Activated CD4-positive, alpha-beta T cell treated with anti-CD3 and anti-CD28 coated beads, Interleukin-2, amount 10 ng/mL, durations not matched to agents 7 days and 5 days (primary cell): ENCODE data around the gene DBN1. TPM values are rescaled to one million over a fixed set of nuclear protein-coding genes. Genes with fewer than 3 reads are reported as not detected.

Source experiments
- CTCF ChIA-PET: fragments of 350-600 bp; sonication (Branson Sonifier 250); formaldehyde crosslinking; loops from one replicate; lab custom pipeline; 2021; ENCODE audit warnings: antibody characterized with exemption; lab: Charles Lee
- POLR2A ChIA-PET: fragments of 350-600 bp; sonication (Branson Sonifier 250); formaldehyde crosslinking; loops from one replicate; lab custom pipeline; 2021; ENCODE audit warnings: antibody characterized with exemption; lab: Charles Lee
- DNase-seq: peaks from one replicate; pipeline ENCODE4 v3.0.0-alpha.2; 2020
- H3K27ac Mint-ChIP-seq: one replicate; pipeline ENCODE4 v1.8.0; 2021; ENCODE audit warnings: mild to moderate bottlenecking, moderate library complexity, mixed read lengths
- H3K27me3 Mint-ChIP-seq: one replicate; pipeline ENCODE4 v1.8.0; 2021; ENCODE audit warnings: mixed read lengths
- H3K36me3 Mint-ChIP-seq: one replicate; pipeline ENCODE4 v1.8.0; 2021; ENCODE audit warnings: low read depth, mixed read lengths
- H3K4me1 Mint-ChIP-seq: one replicate; pipeline ENCODE4 v1.8.0; 2021; ENCODE audit warnings: mixed read lengths
- H3K4me3 Mint-ChIP-seq: one replicate; pipeline ENCODE4 v1.8.0; 2021; ENCODE audit warnings: mild to moderate bottlenecking, moderate library complexity, mixed read lengths
- H3K9me3 Mint-ChIP-seq: one replicate; pipeline ENCODE4 v1.8.0; 2021; ENCODE audit warnings: mixed read lengths
- total RNA-seq, 2 experiments: library from RNA; stranded (reverse); gene quantifications; one replicate each; pipeline ENCODE4 v1.2.3, GENCODE V29; 2021

The DBN1 gene
- total RNA-seq, 2 experiments from 2014 or later = 4.2 to 4.8 TPM

DNA sequence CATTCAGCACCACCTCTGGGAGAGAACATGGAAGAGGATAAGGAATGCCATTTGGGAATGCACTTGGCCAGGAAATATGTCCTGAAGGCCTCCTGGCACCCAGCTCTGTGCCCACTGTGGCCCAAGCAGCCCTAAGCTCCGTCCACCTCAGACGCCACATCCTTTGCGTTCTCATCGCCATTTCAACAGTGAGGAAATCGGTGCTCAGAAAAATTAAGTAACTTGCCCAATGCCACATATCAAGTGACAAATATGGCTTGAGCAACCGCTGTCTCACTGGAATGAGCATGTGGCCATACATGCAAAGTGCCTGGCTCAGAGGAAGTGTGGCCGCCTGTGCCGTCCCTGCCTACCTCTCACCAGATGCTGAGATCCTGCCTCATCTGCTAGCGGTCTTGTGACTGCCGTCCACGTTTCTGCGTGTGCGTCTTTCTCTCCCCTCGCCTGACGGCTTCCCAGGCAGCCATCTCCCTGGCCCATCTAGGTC is 37.2 kb upstream of the DBN1 start:
- H3K4me3 Mint-ChIP-seq = no peak overlapping the region
- no peak overlapping the region for H3K27ac Mint-ChIP-seq
- no peaks in the 10 kb centered on the region for H3K27me3 Mint-ChIP-seq
- ChIA-PET CTCF (interaction anchor here (0.9 to 1.8 kb wide), 4 partner anchors 9 to 106 kb away, joined by 3 to 6 read pairs (median 4); no protein-coding TSS in a partner anchor), POLR2A (no interaction called here)
- DNase-seq = no peak
- peaks cover 17% of the 10 kb centered on the region for H3K4me1 Mint-ChIP-seq
- no peaks in the 10 kb centered on the region for H3K9me3 Mint-ChIP-seq
- peaks cover 24% of the 10 kb centered on the region for H3K36me3 Mint-ChIP-seq

DNA sequence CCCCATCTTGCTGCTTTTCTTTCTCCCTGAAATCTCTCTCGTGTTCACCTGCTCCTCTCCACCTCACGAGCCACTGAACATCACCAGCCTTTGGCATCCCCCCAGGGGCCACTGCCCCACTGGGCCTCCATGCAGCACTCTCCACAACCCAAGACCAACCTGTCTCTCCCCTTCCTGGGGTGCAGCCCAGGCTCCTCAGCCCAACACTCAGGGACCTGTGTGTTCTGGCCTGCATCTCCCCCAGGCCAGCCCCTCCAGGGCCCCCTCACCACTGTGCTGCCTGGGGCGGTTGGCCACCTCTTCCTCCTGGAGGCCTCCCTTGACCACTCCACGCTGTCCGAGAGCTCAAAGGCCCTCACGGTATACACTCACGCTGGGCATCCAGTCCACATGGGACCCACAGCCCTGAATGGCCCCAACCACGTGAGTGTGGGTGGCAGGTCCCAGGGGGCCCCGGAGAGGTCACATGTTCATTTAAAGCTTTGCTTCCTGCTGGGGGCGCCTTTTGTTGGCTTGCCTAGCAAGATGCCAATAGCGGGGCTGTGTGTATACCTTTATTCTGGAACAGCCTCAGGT is 36.6 kb upstream of the DBN1 start:
- Mint-ChIP-seq H3K27me3 (no peaks in the 10 kb centered on the region), H3K36me3 (peaks cover 19% of the 10 kb centered on the region), H3K27ac (no peak overlapping the region), H3K4me1 (peaks cover 12% of the 10 kb centered on the region), H3K4me3 (no peak overlapping the region), H3K9me3 (no peaks in the 10 kb centered on the region)
- ChIA-PET CTCF (interaction anchor here (0.9 to 4.4 kb wide), 6 partner anchors 9 to 120 kb away, joined by 3 to 19 read pairs (median 4); partner anchors contain the start of gene PDLIM7), POLR2A (no interaction called here)
- DNase-seq = no peak

DNA sequence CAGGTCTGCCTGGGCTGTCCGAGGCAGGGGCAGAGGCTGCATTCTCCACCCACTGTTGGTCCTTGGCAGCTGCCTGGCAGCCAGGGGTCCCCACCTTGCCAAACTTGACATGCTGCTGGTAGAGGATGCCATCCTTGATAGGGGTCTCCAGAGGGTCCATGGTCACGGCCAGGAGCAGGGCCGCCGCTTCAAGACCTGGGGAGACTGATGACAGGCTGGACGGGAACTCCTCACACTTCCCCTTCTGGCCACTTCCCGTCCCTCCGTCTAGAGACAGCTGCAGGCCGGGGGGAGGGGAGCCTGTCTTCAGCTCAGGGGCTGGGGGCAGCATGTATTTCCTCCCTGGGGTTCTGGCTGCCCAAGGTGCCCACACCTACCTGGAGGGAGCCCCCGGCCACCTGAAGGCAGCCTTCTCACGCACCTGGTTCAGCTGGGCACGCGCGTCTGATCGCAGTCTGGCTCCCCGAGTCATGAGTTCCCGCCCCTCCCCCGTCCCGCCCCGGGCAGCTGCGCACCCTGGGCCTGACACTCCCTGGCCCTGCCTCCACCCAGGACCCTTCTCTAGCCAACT is 36.0 kb upstream of the DBN1 start, which contains the start of gene DOK3:
DOK3 (minus strand) TSS at position 446 of the 571 bp plus-strand sequence; CDS start at position 160, 286 bp downstream.
- DNase-seq = no peak
- Mint-ChIP-seq H3K36me3 (peaks cover 18% of the 10 kb centered on the region), H3K27me3 (no peaks in the 10 kb centered on the region), H3K9me3 (no peaks in the 10 kb centered on the region), H3K27ac (no peak within 1 kb of the TSS), H3K4me3 (no peak within 1 kb of the TSS), H3K4me1 (peaks cover 6% of the 10 kb centered on the region)
- ChIA-PET CTCF (interaction anchor here (1.2 to 4.4 kb wide), 6 partner anchors 8 to 119 kb away, joined by 3 to 19 read pairs (median 4); partner anchors contain the start of gene PDLIM7), POLR2A (interaction anchor here (0.7 to 1.0 kb wide), 2 partner anchors 12 to 17 kb away, joined by 4 to 7 read pairs; partner anchors contain the start of gene PDLIM7)

DNA sequence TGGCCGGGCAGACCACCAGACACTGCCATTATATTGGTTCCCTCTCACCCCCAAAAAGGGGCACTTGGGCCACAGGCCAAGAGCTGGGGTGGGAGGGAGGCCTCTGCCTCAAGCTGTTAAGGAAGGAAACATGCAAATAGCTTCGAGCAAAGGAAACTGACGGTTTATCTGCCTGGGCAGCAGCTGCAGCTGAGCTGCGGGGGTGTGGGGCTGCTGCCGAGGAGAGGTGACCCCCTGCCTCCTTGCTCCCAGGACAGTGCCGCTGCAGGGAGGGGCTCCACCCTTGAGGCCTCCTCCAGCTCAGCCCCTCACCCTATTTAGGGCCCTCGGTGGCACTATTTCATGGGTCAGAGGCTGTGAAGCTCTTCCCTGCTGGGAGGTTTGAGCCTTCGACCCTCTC is 35.4 kb upstream of the DBN1 start:
- peaks cover 14% of the 10 kb centered on the region for H3K36me3 Mint-ChIP-seq
- no peaks in the 10 kb centered on the region for H3K9me3 Mint-ChIP-seq
- CTCF ChIA-PET = interaction anchor here (1.0 to 4.4 kb wide), 6 partner anchors 11 to 199 kb away, joined by 3 to 19 read pairs (median 4); partner anchors contain the start of gene PDLIM7
- POLR2A ChIA-PET = interaction anchor here (0.7 to 1.0 kb wide), 2 partner anchors 11 to 17 kb away, joined by 4 to 7 read pairs; partner anchors contain the start of gene PDLIM7
- no peak overlapping the region for H3K4me3 Mint-ChIP-seq
- DNase-seq = no peak
- H3K27me3 Mint-ChIP-seq = no peaks in the 10 kb centered on the region
- H3K4me1 Mint-ChIP-seq = peaks cover 6% of the 10 kb centered on the region
- H3K27ac Mint-ChIP-seq = no peak overlapping the region

DNA sequence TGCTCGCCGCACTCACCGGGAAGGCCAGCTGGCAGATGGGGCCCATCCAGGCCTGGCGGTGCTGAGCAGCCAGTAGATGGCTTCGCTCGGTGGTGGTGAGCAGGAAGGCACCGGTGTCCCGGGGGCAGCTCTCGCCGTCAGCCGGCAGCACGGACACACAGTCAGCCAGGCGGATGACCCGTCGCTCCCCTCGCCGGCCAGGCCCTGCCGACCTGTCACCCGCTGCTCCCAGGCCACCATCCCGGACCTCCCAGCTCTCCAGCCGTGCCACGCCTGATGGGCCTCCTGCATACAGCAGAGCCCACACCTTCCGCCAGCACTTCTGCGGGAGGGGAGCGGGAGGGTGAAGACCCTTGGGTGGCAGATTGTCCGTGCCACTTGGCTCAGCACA is 34.8 kb upstream of the DBN1 start:
- Mint-ChIP-seq H3K27ac (no peak overlapping the region), H3K4me1 (peaks cover 6% of the 10 kb centered on the region), H3K27me3 (no peaks in the 10 kb centered on the region), H3K9me3 (no peaks in the 10 kb centered on the region), H3K36me3 (peaks cover 14% of the 10 kb centered on the region), H3K4me3 (no peak overlapping the region)
- ChIA-PET POLR2A (interaction anchor here (0.6 kb wide), 1 partner anchor 1545 kb away, joined by 5 read pairs; no protein-coding TSS in a partner anchor), CTCF (interaction anchor here (0.6 to 4.4 kb wide), 8 partner anchors 10 to 242 kb away, joined by 3 to 19 read pairs (median 4); partner anchors contain the start of gene PDLIM7)
- DNase-seq = no peak

DNA sequence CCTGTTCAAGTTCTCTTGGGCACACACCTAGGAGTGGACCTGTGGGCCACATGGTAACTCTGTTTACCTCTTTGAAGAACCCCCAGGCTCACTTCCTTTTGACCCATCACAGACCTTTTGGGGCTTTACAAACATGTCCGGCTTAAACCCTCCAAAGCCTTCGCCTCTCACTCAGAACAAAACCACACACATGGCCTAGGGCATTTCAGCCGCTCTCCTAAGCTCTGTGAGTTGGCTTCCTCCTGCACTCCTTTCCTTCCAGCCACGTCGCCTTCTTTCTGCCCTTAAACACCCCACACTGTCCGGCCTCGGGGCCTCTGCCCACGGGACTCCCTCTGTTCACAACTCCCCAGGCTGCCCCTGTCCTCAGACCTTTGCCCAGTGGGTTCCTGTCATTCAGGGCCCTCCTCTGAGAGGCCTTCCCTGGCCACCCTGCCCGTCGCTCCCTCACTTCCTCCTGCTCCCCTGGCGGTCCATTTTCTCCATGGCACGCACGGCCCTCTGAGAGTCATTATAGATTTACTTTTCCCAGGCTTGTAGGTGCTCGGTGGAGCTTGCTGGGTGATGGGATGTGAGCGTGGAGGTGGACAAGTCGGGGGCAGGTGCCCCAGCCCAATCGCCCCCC is 34.3 kb upstream of the DBN1 start:
- Mint-ChIP-seq H3K4me3 (no peak overlapping the region), H3K27ac (peak overlapping the region; percentile 5), H3K36me3 (peaks cover 12% of the 10 kb centered on the region), H3K9me3 (no peaks in the 10 kb centered on the region), H3K27me3 (no peaks in the 10 kb centered on the region), H3K4me1 (peaks cover 6% of the 10 kb centered on the region)
- ChIA-PET CTCF (interaction anchor here (0.6 to 4.4 kb wide), 6 partner anchors 10 to 241 kb away, joined by 3 to 19 read pairs (median 4); partner anchors contain the start of gene PDLIM7), POLR2A (interaction anchor here (0.6 kb wide), 1 partner anchor 1545 kb away, joined by 5 read pairs; no protein-coding TSS in a partner anchor)
- no peak for DNase-seq

DNA sequence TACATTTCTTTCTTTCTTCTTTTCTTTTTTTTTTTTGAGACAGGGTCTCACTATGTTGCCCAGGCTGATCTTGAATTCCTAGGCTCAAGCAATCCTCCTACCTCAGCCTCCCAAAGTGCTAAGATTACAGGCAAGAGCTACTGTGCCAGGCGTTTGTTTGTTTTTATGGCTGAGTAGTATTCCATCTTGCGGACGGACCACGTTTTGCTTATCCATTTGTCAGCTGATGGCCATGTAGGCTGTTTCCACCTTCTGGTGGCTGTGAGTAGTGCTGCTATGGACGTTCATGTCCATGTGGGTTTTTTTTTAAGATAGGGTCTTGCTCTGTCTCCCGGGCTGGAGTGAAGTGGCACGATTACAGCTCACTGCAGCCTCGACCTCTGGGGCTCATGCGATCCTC is 33.7 kb upstream of the DBN1 start:
- H3K4me1 Mint-ChIP-seq = peaks cover 6% of the 10 kb centered on the region
- H3K27me3 Mint-ChIP-seq = no peaks in the 10 kb centered on the region
- DNase-seq = no peak
- CTCF ChIA-PET = interaction anchor here (0.7 to 4.4 kb wide), 4 partner anchors 9 to 393 kb away, joined by 3 to 19 read pairs (median 4); partner anchors contain the start of gene PDLIM7
- H3K27ac Mint-ChIP-seq = peak overlapping the region; percentile 5
- H3K36me3 Mint-ChIP-seq = peaks cover 12% of the 10 kb centered on the region
- H3K4me3 Mint-ChIP-seq = no peak overlapping the region
- no peaks in the 10 kb centered on the region for H3K9me3 Mint-ChIP-seq
- POLR2A ChIA-PET = no interaction called here

DNA sequence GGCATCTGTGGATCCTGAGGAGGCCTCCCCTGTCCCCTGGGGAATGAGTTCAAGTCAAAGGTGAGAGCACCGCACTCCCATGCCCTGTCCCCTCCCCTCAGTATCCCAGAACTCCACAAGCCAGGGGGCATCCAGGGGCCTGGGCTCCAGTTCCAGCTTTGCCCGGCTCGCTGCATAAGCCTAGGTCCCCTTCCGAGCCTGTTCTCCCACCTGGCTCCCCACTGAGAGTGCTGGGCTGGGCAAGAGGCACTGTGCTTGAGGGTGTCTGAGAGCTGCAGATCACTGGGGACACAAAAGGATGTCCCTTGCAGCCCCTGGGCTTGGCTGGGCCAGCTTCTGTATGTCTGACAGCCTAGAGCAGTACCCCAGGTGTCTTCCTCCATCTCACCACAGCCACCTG is 31.6 kb upstream of the DBN1 start:
- no peaks in the 10 kb centered on the region for H3K27me3 Mint-ChIP-seq
- H3K4me3 Mint-ChIP-seq = no peak overlapping the region
- H3K36me3 Mint-ChIP-seq = no peaks in the 10 kb centered on the region
- ChIA-PET POLR2A (no interaction called here), CTCF (interaction anchor here (1.1 to 1.9 kb wide), 4 partner anchors 11 to 101 kb away, joined by 3 to 5 read pairs (median 3); partner anchors contain the start of gene DDX41)
- H3K9me3 Mint-ChIP-seq = no peaks in the 10 kb centered on the region
- H3K4me1 Mint-ChIP-seq = peaks cover 8% of the 10 kb centered on the region
- no peak overlapping the region for H3K27ac Mint-ChIP-seq
- DNase-seq = no peak

DNA sequence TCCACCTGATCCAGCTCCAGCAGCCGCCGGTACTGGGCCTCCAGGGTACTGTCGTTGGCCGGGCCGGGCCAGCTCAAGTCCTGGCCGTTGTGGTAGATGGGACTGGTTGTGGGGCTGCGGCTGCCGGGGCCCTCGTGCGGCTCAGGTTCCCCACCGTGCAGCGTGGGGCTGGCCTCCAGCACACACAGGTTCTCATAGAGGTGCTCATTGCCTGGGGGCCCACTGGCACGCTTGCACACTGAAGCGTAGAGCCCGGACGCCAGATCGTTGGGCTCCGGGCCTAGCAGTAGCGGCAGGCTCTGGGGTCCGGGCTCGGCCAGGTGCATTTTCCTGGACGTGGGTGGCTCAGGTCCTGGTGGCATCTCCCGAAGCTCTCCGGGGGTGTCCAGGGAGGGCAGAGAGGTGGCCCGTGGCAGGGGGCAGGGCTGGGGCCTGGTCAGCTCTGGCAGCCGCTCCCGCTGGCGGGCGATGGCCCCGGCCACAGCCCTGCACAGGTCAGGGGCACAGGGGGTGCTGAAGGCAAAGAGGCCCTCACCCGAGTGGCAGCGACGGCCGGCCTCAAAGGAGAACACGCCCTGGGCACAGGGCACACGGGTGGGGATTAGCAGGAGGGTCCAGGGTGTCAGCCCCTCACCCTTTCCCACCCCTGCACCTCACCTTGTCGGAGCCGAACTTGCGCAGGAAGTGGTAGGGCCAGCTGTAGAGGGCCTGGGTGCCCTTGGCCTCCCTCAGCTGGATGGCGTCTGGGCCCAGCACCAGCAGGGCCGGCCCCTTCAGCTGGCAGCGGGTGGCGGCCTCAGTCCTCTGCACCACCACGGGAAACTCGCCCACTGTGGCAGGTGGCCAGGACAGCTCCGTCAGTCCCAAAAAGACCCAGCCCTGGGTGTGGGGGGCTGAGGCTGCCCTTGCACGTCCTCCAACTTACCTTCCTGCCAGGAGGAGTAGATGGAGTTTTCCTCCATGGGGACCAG is 30.9 kb upstream of the DBN1 start:
- no peaks in the 10 kb centered on the region for H3K36me3 Mint-ChIP-seq
- peaks cover 6% of the 10 kb centered on the region for H3K27me3 Mint-ChIP-seq
- ChIA-PET POLR2A (no interaction called here), CTCF (interaction anchor here (0.8 to 1.9 kb wide), 7 partner anchors 12 to 113 kb away, joined by 3 to 5 read pairs (median 3); partner anchors contain the start of genes DDX41 and TMED9)
- no peak overlapping the region for H3K4me3 Mint-ChIP-seq
- DNase-seq = no peak
- H3K9me3 Mint-ChIP-seq = no peaks in the 10 kb centered on the region
- no peak overlapping the region for H3K27ac Mint-ChIP-seq
- H3K4me1 Mint-ChIP-seq = peaks cover 8% of the 10 kb centered on the region

DNA sequence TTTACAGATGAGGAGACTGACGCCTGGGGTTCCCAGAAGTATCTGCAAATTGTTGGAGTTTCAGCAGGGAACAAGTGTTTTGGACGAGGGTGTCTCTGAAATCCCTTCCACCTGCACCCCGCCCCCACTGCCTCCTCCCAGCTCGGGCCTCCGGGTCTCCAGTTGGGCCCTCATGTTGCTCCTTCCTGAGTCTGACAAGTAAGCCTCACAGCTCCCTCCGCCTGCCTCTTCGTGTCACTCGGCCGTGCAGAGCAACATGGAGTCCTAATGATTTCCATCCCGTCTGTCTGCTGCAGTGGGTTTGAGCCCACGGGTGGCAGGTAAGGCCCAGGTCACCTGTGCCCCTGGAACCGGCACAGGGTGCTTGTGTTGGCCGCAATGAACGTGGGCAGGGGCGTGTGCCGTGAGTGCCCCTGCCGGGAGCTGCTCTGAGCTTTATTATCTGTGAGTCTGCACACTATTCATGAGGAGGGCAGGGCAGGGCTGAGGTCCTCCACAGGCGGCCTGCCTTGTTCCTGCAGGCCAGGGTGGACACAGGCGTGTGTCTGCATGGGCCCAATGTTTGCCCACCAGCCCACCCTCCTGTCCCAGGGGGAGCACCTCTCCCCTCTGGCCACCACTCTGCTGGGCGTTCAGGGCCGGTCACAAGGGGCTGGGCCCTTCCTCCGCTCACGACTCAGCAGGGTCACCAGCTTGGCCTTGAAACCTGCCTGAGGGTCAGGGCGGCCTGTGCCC is 30.1 kb upstream of the DBN1 start:
- H3K27me3 Mint-ChIP-seq = peaks cover 12% of the 10 kb centered on the region
- no peak overlapping the region for H3K27ac Mint-ChIP-seq
- peaks cover 10% of the 10 kb centered on the region for H3K4me1 Mint-ChIP-seq
- no peaks in the 10 kb centered on the region for H3K36me3 Mint-ChIP-seq
- no peaks in the 10 kb centered on the region for H3K9me3 Mint-ChIP-seq
- CTCF ChIA-PET = interaction anchor here (0.6 to 1.9 kb wide), 5 partner anchors 13 to 135 kb away, joined by 3 to 5 read pairs (median 4); partner anchors contain the start of genes DDX41 and TMED9
- H3K4me3 Mint-ChIP-seq = no peak overlapping the region
- DNase-seq = no peak
- POLR2A ChIA-PET = interaction anchor here (0.7 kb wide), 1 partner anchor 114 kb away, joined by 3 read pairs; no protein-coding TSS in a partner anchor

DNA sequence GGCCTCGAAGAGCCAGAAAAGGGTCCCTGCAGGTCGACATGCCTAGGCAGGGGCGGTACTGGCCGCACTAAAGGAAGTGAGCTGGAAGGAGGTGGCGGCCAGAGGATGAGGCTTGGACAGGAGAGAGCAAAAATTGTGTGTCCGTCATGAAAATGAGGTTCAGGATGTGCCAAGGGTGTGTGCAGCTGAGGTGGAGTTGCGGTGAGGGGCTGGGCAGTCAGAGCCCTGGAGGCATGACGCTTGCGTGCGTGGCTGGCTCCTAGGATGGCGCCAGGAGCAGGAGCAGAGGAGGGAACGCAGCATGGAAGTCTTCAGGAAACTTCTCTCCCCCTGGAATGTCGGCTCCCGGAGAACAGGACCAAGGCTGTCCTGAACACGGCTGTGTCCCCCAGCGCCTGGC is 29.5 kb upstream of the DBN1 start:
- H3K27ac Mint-ChIP-seq = no peak overlapping the region
- POLR2A ChIA-PET = interaction anchor here (0.7 kb wide), 1 partner anchor 113 kb away, joined by 3 read pairs; no protein-coding TSS in a partner anchor
- no peak for DNase-seq
- peaks cover 16% of the 10 kb centered on the region for H3K27me3 Mint-ChIP-seq
- H3K4me1 Mint-ChIP-seq = peaks cover 15% of the 10 kb centered on the region
- no peaks in the 10 kb centered on the region for H3K36me3 Mint-ChIP-seq
- CTCF ChIA-PET = interaction anchor here (0.6 to 4.4 kb wide), 5 partner anchors 45 to 136 kb away, joined by 3 to 23 read pairs (median 4); no protein-coding TSS in a partner anchor
- no peak overlapping the region for H3K4me3 Mint-ChIP-seq
- H3K9me3 Mint-ChIP-seq = no peaks in the 10 kb centered on the region
